ENCODE measurements around the gene NAV3.

- TF ChIP-seq CTCF (IDR thresholded peaks at IDR 0.05) (no peak), POLR2A (IDR thresholded peaks at IDR 0.05) (no peak)
These were observed 115.9 kb downstream of the NAV3 start for GRCh38 chr12:77946541-77947061.
